Neural cell (in vitro differentiated cells): Measurements from ENCODE around the gene DNAH5.

Experiments
- EP300 ChIP-seq: fragments of 450-650 bp; conservative IDR thresholded peaks from 2 replicates; pipeline ENCODE4 v1.6.1; 2014; ENCODE audit warnings: antibody characterized with exemption, mild to moderate bottlenecking, moderate library complexity; ENCODE audit not compliant: poor library complexity, severe bottlenecking
- EZH2 ChIP-seq: fragments of 200-600, 300-800 bp; shearing (Covaris generic), sonication (generic); IDR thresholded peaks from 2 replicates; pipeline ENCODE4 v1.6.1; 2014; ENCODE audit warnings: antibody characterized with exemption, low read length, borderline replicate concordance, mild to moderate bottlenecking; ENCODE audit not compliant: insufficient read depth, poor library complexity, severe bottlenecking
- MXI1 ChIP-seq: fragments of 450-650 bp; conservative IDR thresholded peaks from 2 replicates; pipeline ENCODE4 v1.6.1; 2014; ENCODE audit warnings: antibody characterized with exemption, mild to moderate bottlenecking; ENCODE audit not compliant: poor library complexity, severe bottlenecking
- POLR2AphosphoS5 ChIP-seq: IDR thresholded peaks from 2 replicates; pipeline ENCODE4 v1.6.1; 2012
- RAD21 ChIP-seq: fragments of 450-650 bp; conservative IDR thresholded peaks from 2 replicates; pipeline ENCODE4 v1.6.1; 2014; ENCODE audit warnings: antibody characterized with exemption, mild to moderate bottlenecking, moderate library complexity
- REST ChIP-seq: IDR thresholded peaks from 2 replicates; pipeline ENCODE4 v1.6.1; 2012; ENCODE audit warnings: borderline replicate concordance
- TAF1 ChIP-seq: IDR thresholded peaks from 2 replicates; pipeline ENCODE4 v1.6.1; 2012; ENCODE audit warnings: low read depth
- TF ChIP-seq, protein P1 (sequence below): fragments of 450-650 bp; IDR thresholded peaks from 2 replicates; pipeline ENCODE4 v1.5.1; 2014; ENCODE audit warnings: antibody characterized with exemption, mild to moderate bottlenecking, moderate library complexity; ENCODE audit not compliant: poor library complexity, severe bottlenecking

- TF ChIP-seq, protein P1, sequence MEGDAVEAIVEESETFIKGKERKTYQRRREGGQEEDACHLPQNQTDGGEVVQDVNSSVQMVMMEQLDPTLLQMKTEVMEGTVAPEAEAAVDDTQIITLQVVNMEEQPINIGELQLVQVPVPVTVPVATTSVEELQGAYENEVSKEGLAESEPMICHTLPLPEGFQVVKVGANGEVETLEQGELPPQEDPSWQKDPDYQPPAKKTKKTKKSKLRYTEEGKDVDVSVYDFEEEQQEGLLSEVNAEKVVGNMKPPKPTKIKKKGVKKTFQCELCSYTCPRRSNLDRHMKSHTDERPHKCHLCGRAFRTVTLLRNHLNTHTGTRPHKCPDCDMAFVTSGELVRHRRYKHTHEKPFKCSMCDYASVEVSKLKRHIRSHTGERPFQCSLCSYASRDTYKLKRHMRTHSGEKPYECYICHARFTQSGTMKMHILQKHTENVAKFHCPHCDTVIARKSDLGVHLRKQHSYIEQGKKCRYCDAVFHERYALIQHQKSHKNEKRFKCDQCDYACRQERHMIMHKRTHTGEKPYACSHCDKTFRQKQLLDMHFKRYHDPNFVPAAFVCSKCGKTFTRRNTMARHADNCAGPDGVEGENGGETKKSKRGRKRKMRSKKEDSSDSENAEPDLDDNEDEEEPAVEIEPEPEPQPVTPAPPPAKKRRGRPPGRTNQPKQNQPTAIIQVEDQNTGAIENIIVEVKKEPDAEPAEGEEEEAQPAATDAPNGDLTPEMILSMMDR: no peak
- TF ChIP-seq POLR2AphosphoS5 (no peak), EZH2 (no peak), REST (no peak), TAF1 (no peak), MXI1 (no peak), EP300 (no peak), RAD21 (no peak)
Observed at GRCh38 chr5:13990896-13991295, 46.4 kb upstream of the DNAH5 start.
